K562 (cell line): ENCODE data around the gene WDR70. TPM values are rescaled to one million over a fixed set of nuclear protein-coding genes. Genes with fewer than 3 reads are reported as not detected.

Source experiments
- BACH1 ChIP-seq: fragments of 200-800 bp; sonication (Bioruptor generic); IDR thresholded peaks from 2 replicates; pipeline ENCODE4 v1.6.1; 2016; ENCODE audit warnings: missing genetic modification characterization, missing compliant biosample characterization
- BHLHE40 ChIP-seq: IDR thresholded peaks from 2 replicates; pipeline ENCODE4 v1.6.1; 2011; ENCODE audit warnings: low read length, improper control_type of control experiment
- ESRRA ChIP-seq: fragments of 450-650 bp; IDR thresholded peaks from 2 replicates; pipeline ENCODE4 v1.6.1; 2014; ENCODE audit warnings: low read depth, mild to moderate bottlenecking, moderate library complexity, borderline replicate concordance
- FOSL1 ChIP-seq: fragments of 200-800 bp; sonication (Bioruptor generic); conservative IDR thresholded peaks from 2 replicates; pipeline ENCODE4 v1.6.1; 2016; ENCODE audit warnings: missing genetic modification characterization, missing compliant biosample characterization
- FOXK2 ChIP-seq, 2 experiments: fragments of 450-650 bp; IDR thresholded peaks in 1 of 2; conservative IDR thresholded peaks in 1 of 2; 2 replicates each; pipeline ENCODE4 v1.6.1; 2016; ENCODE audit warnings: low read depth in 2 of 2, mild to moderate bottlenecking in 1 of 2
- ILK ChIP-seq: fragments of 450-650 bp; IDR thresholded peaks from 2 replicates; pipeline ENCODE4 v1.6.1; 2016; ENCODE audit warnings: missing genetic modification characterization, low read depth, mild to moderate bottlenecking, missing compliant biosample characterization, moderate library complexity, borderline replicate concordance
- MBD2 ChIP-seq: sonication (generic); IDR thresholded peaks from 2 replicates; pipeline ENCODE4 v1.6.1; 2016; ENCODE audit warnings: low read depth, borderline replicate concordance
- MCM7 ChIP-seq, 2 experiments: fragments of 450-650 bp; IDR thresholded peaks; 2 replicates each; pipeline ENCODE4 v1.6.1; 2016 to 2018
- NR2C2 ChIP-seq, 2 experiments: fragments of 200-800 bp in 1 of 2; sonication (Bioruptor generic) in 1 of 2; sonication (generic) in 1 of 2; formaldehyde crosslinking in 1 of 2; IDR thresholded peaks; 2 replicates each; pipeline versions ENCODE4 v1.6.1 to v1.8.0; 2016 to 2022; ENCODE audit warnings: mild to moderate bottlenecking in 1 of 2, missing compliant biosample characterization in 1 of 2, missing genetic modification characterization in 1 of 2, missing genetic modification reagents in 1 of 2
- PTRF ChIP-seq: fragments of 450-650 bp; IDR thresholded peaks from 2 replicates; pipeline ENCODE4 v1.6.1; 2016; ENCODE audit warnings: mild to moderate bottlenecking, missing genetic modification characterization, missing compliant biosample characterization
- polyA plus RNA-seq, 8 experiments: library from polyadenylated mRNA; depleted of rRNA in 4 of 8; stranded (reverse) in 5 of 8; unstranded in 3 of 8; fragments of >200 nt; fragmentation: Nextera tagmentation in 2 of 8; fragmentation: Illumina TruSeq in 1 of 8; extraction: Ambion mirVana in 2 of 8; extraction: Trizol in 1 of 8; gene quantifications; 2 replicates each; pipeline versions ENCODE4 v1.2.1 to v1.2.3, GENCODE V29; 2011 to 2014; ENCODE audit warnings: inconsistent platforms in 1 of 8, missing spikeins in 1 of 8
- total RNA-seq, 7 experiments: library from RNA; depleted of rRNA in 6 of 7; stranded (reverse); fragments of >200 nt in 6 of 7; fragmentation: Illumina TruSeq in 2 of 7; extraction: Trizol in 2 of 7; gene quantifications; 2 replicates each; pipeline versions ENCODE4 v1.2.1 to v1.2.3, GENCODE V29; 2011 to 2021; ENCODE audit warnings: low replicate concordance in 1 of 7
- TF ChIP-seq, protein P1 (sequence below), 2 experiments: fragments of 150-350 bp in 1 of 2; IDR thresholded peaks; 2 replicates each; pipeline ENCODE4 v1.6.1; 2012 to 2016; ENCODE audit warnings: low read depth in 2 of 2, low read length in 2 of 2, mild to moderate bottlenecking in 1 of 2, moderate library complexity in 1 of 2
- TF ChIP-seq, protein P2 (sequence below): sonication (generic); formaldehyde crosslinking; IDR thresholded peaks from 2 replicates; pipeline ENCODE4 v1.8.0; 2022; ENCODE audit warnings: mild to moderate bottlenecking, missing genetic modification reagents
- TF ChIP-seq, protein P3 (sequence below), 2 experiments: fragments of 450-650 bp in 1 of 2; sonication (generic) in 1 of 2; formaldehyde crosslinking in 1 of 2; IDR thresholded peaks in 1 of 2; conservative IDR thresholded peaks in 1 of 2; 2 replicates each; pipeline versions ENCODE4 v1.6.1 to v1.8.1; 2016 to 2023; ENCODE audit warnings: mild to moderate bottlenecking in 2 of 2, moderate library complexity in 2 of 2, inconsistent platforms in 1 of 2, missing genetic modification reagents in 1 of 2
- TF ChIP-seq, protein P4 (sequence below): IDR thresholded peaks from 2 replicates; pipeline ENCODE4 v1.6.1; 2014; ENCODE audit warnings: antibody characterized with exemption

Gene WDR70
- total and polyA plus RNA-seq, 9 of the 15 experiments (the other 6 are each of a cell fraction or from before 2014, with no cell fraction given): 16.8 to 46.6 (median 38.8) TPM

DNA sequence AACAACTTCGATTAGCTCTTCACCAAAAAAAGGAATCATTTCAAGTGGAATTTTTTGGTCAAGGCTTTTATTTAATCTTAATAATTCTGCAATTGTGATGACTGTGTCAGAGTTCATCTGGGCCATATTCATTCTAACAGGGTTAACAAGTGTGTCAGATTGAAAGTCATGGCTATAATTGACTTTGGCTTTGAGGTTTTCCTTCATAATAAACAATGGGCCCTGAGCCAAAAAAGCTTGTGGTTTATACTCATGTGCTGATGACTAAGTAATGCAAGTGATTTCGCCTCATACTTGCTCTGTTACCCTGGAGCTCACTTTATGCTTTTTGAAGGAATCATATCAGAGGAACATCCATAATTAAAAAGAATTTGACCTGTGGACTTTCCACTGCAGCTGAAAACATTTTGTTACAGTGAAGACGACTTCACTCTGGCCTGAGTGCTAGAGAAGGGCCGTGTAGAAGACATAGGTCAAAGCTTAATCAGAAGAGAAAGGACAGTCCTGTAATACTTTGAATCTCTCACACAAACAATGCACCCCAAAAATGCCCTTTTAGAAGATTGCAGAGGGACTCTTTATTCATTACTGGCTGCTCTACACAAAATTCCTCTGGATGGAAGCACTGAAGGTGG, 359.1 kb downstream of the WDR70 start (continued):
- no peak for TF ChIP-seq MBD2
- peak; percentile 53; the same call in 1 of the 2 replicates for TF ChIP-seq ESRRA
- TF ChIP-seq FOXK2 (conservative IDR thresholded peaks at IDR 0.05 in 1 of 2, IDR thresholded peaks at IDR 0.05 in 1 of 2; ENCODE audit: low read depth in 2 of 2): no peak
- TF ChIP-seq FOSL1 (tag): peak; percentile 92
- TF ChIP-seq, protein P1, sequence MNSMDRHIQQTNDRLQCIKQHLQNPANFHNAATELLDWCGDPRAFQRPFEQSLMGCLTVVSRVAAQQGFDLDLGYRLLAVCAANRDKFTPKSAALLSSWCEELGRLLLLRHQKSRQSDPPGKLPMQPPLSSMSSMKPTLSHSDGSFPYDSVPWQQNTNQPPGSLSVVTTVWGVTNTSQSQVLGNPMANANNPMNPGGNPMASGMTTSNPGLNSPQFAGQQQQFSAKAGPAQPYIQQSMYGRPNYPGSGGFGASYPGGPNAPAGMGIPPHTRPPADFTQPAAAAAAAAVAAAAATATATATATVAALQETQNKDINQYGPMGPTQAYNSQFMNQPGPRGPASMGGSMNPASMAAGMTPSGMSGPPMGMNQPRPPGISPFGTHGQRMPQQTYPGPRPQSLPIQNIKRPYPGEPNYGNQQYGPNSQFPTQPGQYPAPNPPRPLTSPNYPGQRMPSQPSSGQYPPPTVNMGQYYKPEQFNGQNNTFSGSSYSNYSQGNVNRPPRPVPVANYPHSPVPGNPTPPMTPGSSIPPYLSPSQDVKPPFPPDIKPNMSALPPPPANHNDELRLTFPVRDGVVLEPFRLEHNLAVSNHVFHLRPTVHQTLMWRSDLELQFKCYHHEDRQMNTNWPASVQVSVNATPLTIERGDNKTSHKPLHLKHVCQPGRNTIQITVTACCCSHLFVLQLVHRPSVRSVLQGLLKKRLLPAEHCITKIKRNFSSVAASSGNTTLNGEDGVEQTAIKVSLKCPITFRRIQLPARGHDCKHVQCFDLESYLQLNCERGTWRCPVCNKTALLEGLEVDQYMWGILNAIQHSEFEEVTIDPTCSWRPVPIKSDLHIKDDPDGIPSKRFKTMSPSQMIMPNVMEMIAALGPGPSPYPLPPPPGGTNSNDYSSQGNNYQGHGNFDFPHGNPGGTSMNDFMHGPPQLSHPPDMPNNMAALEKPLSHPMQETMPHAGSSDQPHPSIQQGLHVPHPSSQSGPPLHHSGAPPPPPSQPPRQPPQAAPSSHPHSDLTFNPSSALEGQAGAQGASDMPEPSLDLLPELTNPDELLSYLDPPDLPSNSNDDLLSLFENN (IDR thresholded peaks at IDR 0.05; ENCODE audit: low read depth in 2 of 2, low read length in 2 of 2): no peak
- TF ChIP-seq PTRF (tag): no peak
- no peak for TF ChIP-seq ILK (tag)
- TF ChIP-seq MCM7 (IDR thresholded peaks at IDR 0.05): no peak
- peak; percentile 69 for TF ChIP-seq BHLHE40
- TF ChIP-seq, protein P2, sequence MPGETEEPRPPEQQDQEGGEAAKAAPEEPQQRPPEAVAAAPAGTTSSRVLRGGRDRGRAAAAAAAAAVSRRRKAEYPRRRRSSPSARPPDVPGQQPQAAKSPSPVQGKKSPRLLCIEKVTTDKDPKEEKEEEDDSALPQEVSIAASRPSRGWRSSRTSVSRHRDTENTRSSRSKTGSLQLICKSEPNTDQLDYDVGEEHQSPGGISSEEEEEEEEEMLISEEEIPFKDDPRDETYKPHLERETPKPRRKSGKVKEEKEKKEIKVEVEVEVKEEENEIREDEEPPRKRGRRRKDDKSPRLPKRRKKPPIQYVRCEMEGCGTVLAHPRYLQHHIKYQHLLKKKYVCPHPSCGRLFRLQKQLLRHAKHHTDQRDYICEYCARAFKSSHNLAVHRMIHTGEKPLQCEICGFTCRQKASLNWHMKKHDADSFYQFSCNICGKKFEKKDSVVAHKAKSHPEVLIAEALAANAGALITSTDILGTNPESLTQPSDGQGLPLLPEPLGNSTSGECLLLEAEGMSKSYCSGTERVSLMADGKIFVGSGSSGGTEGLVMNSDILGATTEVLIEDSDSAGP (CRISPR knock-in tag): no peak
- TF ChIP-seq, protein P3, sequence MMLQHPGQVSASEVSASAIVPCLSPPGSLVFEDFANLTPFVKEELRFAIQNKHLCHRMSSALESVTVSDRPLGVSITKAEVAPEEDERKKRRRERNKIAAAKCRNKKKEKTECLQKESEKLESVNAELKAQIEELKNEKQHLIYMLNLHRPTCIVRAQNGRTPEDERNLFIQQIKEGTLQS (IDR thresholded peaks at IDR 0.05): peak; percentile 67; the same call in 1 of the 2 replicates
- TF ChIP-seq, protein P3 (CRISPR knock-in tag; conservative IDR thresholded peaks at IDR 0.05): no peak
- TF ChIP-seq, protein P4, sequence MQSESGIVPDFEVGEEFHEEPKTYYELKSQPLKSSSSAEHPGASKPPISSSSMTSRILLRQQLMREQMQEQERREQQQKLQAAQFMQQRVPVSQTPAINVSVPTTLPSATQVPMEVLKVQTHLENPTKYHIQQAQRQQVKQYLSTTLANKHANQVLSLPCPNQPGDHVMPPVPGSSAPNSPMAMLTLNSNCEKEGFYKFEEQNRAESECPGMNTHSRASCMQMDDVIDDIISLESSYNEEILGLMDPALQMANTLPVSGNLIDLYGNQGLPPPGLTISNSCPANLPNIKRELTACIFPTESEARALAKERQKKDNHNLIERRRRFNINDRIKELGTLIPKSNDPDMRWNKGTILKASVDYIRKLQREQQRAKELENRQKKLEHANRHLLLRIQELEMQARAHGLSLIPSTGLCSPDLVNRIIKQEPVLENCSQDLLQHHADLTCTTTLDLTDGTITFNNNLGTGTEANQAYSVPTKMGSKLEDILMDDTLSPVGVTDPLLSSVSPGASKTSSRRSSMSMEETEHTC: 0 out of 2 replicates have a peak, but pooled peaks have one; percentile 46
- TF ChIP-seq NR2C2 (CRISPR knock-in tag; IDR thresholded peaks at IDR 0.05): no peak
- peak; percentile 48; the same call in 1 of the 2 replicates for TF ChIP-seq NR2C2 (tag; IDR thresholded peaks at IDR 0.05)
- TF ChIP-seq BACH1 (tag): 0 out of 2 replicates have a peak, but pooled peaks have one; percentile 32
